ENCODE results near the gene HAPLN2. TPM values are rescaled to one million over a fixed set of nuclear protein-coding genes. Genes with fewer than 3 reads are reported as not detected.

The HAPLN2 gene
- total RNA-seq, 1 donor from 2014 or later = not detected

DNA sequence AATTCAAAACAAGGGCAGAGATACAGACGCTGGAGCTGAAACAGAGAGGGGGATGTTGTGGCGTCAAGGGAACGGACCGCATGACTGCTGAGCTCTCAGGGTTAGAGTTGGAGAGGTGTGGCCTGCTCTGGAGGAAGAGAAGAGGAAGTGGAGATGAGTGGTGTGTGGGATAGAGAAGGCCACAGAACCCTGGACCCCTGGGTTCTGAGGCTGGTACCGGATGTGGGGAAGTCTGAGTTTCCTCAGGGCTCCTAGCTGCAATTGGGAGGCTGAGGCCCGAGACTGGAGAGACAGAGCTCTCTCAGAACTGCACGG is 24.5 kb downstream of the HAPLN2 start:
- DNase-seq (ENCODE audit: low read depth in 2 of 2) = no peak

DNA sequence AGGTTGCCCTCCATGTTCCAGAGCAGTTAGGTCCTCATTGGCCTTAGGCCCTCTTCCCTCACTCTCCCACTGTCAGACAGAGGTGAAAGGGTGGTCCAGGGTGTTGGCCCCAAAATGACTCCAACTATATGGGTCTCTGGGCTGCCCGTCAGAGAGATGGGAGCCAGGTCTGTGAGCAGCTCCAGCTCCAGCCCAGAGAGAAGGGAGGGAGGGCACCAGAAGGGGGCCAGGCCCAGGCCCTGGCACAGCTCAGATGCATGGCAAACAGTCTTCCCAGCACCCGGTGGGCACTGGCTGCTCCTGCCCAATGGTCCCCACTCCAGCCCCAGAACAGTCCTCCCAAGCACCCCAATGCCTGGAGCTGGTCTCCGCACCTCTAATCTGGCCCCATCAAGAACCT is 24.9 kb downstream of the HAPLN2 start:
- DNase-seq (ENCODE audit: low read depth in 2 of 2) = no peak

DNA sequence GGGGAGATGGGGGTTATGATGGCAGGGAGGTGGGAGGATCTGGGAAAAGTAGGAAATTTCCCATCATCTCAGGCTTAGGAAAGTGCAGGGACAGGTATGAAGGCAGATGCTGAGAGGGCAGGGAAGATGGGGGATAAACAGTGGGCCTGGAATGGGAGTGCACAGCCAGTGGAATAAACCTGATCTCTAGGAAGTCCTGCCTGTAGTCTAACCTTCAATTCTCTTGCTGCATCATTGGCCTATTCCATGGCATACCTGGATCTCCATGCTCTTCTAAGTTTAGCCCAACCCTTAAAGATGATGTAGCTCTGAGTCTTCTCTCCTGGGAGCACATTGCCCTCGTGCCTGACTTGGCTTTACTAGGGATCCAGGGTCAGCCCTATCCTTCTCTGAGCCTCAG is 25.4 kb downstream of the HAPLN2 start:
- DNase-seq (ENCODE audit: low read depth in 2 of 2) = no peak

DNA sequence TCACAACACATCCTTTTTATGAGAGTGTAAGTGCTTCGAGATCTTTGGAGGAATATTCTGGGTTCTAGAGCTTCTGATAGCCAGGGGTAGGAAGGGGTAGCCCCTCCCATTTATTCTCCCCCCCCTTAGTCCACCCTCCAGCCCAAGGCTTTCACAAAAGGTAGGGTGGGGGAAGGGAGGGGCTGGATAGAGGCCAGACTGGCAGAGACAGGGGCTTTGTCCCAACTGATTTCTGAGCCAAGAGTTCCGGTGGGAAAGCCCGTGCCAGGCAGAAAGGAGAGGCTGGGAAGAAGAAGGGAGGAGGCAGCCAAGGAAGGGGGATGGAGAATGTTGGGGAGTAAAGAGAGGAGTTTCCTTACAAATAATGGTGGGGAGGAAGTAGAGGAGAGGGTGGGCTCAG is 25.8 kb downstream of the HAPLN2 start:
- no peak for DNase-seq (ENCODE audit: low read depth in 2 of 2)

DNA sequence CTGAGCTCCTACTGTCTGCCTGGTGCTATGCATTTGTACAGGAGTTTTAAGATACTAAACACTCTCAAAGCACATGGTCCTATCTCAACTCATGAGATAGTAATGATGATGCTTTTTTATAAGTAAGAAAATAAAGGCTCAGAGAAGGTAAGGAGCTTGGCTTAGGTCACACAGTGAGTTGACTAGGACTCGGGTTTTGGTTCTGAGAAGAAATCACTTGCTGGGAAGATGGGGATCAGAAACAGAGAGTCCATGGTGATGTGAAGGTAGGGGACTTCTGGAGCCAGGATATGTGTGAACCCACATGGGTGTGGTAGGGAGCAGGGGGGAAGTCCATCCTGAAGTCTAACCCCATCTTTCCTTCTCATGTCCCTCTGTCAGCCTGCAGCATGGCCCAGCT is 26.5 kb downstream of the HAPLN2 start:
- no peak for DNase-seq (ENCODE audit: low read depth in 2 of 2)

DNA sequence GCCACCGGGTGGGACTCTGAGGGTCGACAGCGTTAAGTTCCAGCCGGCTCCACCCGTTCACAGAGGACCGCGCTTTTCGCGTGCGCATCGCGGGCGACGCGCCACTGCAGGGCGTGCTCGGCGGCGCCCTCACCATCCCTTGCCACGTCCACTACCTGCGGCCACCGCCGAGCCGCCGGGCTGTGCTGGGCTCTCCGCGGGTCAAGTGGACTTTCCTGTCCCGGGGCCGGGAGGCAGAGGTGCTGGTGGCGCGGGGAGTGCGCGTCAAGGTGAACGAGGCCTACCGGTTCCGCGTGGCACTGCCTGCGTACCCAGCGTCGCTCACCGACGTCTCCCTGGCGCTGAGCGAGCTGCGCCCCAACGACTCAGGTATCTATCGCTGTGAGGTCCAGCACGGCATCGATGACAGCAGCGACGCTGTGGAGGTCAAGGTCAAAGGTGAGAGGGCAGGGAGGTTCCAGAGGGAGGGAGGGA is 27.6 kb downstream of the HAPLN2 start:
- DNase-seq (ENCODE audit: low read depth in 2 of 2) = no peak

DNA sequence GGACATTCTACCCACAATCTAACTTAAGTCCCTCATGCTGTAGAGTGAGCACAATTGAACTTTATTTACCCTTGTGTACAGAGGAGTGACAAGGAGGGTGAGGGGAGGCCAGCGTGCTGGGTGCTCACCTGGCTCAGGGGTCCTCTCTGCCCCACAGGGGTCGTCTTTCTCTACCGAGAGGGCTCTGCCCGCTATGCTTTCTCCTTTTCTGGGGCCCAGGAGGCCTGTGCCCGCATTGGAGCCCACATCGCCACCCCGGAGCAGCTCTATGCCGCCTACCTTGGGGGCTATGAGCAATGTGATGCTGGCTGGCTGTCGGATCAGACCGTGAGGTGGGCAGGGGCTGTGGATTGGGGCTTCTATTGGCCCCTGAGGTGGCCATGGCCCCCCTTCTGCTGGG is 28.1 kb downstream of the HAPLN2 start:
- DNase-seq (ENCODE audit: low read depth in 2 of 2) = no peak

DNA sequence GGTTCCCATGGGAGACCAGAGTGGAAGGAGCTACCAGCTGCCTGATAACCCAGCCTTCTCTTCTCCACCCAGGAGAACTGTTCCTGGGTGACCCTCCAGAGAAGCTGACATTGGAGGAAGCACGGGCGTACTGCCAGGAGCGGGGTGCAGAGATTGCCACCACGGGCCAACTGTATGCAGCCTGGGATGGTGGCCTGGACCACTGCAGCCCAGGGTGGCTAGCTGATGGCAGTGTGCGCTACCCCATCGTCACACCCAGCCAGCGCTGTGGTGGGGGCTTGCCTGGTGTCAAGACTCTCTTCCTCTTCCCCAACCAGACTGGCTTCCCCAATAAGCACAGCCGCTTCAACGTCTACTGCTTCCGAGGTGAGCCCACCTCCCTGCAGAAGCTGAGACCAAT is 29.3 kb downstream of the HAPLN2 start:
- DNase-seq (ENCODE audit: low read depth in 2 of 2) = no peak

DNA sequence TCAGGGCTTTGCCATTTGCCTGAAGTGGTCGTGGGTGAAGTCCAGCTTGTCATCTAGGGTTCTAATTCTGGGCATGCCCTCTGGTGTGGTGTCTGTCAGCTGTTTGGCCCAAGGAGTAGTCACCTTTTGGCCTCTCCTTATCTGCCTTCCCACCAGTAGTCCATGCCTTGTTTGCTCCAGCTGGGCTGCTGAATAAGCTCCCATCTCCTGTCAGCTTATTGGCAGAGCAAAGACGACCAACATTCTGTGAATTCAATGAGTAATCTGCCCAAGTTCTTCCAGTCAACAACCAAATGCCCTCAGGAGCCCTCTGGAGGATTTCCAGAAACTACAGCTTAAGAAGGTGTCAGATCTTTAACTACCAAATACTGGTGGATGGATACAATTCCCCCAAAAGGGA is 29.7 kb downstream of the HAPLN2 start:
- no peak for DNase-seq (ENCODE audit: low read depth in 2 of 2)

DNA sequence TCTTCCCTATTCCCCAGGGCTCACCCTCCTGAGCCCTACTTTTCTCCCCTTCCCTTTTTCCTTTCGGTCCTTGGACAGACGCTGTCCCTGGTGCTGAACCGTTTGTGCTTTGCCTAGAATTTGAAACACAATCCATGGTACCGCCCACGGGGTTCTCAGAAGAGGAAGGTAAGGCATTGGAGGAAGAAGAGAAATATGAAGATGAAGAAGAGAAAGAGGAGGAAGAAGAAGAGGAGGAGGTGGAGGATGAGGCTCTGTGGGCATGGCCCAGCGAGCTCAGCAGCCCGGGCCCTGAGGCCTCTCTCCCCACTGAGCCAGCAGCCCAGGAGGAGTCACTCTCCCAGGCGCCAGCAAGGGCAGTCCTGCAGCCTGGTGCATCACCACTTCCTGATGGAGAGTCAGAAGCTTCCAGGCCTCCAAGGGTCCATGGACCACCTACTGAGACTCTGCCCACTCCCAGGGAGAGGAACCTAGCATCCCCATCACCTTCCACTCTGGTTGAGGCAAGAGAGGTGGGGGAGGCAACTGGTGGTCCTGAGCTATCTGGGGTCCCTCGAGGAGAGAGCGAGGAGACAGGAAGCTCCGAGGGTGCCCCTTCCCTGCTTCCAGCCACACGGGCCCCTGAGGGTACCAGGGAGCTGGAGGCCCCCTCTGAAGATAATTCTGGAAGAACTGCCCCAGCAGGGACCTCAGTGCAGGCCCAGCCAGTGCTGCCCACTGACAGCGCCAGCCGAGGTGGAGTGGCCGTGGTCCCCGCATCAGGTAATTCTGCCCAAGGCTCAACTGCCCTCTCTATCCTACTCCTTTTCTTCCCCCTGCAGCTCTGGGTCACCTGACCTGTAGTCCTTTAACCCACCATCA is 33.1 kb downstream of the HAPLN2 start:
- peak; percentile 32 to 54 for DNase-seq (ENCODE audit: low read depth in 2 of 2)

DNA sequence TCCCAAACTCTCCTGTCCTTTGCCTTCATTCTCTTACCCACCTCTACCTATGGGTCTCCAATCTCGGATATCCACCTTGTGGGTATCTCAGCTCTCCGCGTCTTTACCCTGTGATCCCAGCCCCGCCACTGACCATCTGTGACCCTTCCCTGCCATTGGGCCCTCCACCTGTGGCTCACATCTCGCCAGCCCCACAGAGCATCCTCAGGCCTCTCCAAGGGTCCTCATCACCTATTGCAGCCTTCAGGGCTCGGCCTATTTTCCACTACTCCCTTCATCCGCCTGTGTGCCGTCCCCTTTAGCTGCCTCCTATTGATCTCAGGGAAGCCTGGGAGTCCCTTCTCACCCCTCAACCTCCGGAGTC is 33.8 kb downstream of the HAPLN2 start:
- no peak for DNase-seq (ENCODE audit: low read depth in 2 of 2)

DNA sequence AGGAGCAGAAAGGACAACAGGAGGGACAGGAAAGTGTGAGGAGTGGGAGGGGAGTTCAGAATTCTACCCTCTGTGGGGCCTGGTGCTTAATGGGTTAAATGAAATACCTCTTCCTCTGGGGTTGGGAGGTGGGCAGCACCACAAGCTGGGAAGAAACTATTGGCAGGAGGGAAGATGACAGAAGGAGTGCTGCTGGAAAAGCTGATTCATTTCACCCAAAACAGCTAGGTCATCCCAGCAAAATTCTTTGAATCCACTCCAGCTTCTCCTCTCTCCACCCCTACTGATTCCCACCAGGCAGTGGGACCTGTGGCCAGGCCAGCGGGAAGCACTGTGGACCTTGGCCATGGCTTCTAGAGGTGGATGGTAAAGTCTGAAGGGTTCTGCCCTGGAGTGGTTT is 35.5 kb downstream of the HAPLN2 start:
- no peak for DNase-seq (ENCODE audit: low read depth in 2 of 2)

DNA sequence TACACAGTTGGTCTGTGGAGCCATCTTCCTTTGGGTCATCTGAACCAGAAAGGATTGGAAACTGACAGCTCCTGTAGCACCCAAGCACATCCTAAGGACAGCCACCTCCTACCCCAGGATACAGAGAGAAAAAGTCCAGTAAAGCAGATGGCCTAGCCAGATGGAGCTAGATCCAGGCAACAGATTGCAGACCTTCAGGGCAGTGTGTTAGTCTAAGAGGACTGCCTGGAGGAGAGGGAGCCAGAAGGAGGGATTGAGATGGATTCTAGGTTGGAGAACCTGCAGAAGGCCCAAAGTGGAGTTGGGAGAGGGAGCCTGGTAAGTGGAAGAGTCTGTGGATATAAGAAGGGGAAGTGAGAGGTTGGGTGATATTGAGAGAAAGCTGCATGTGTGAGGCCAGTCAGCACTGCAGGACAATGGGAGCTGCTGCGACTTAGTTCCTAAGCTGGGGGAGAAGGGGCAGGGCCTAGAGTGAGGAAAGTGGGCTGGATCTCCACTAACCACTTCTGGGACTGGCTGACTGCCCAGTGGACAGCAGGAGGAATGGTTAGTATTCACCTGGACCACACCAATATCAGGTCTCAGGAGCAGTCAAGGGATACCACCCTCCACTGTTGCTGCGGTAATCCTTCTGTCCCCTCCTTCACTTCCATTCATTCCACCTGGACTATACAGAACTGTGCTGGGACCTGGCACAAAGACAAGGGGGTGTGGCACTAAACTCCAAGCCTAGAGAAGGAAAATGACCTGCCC is 36.1 kb downstream of the HAPLN2 start:
- DNase-seq (ENCODE audit: low read depth in 2 of 2) = no peak

DNA sequence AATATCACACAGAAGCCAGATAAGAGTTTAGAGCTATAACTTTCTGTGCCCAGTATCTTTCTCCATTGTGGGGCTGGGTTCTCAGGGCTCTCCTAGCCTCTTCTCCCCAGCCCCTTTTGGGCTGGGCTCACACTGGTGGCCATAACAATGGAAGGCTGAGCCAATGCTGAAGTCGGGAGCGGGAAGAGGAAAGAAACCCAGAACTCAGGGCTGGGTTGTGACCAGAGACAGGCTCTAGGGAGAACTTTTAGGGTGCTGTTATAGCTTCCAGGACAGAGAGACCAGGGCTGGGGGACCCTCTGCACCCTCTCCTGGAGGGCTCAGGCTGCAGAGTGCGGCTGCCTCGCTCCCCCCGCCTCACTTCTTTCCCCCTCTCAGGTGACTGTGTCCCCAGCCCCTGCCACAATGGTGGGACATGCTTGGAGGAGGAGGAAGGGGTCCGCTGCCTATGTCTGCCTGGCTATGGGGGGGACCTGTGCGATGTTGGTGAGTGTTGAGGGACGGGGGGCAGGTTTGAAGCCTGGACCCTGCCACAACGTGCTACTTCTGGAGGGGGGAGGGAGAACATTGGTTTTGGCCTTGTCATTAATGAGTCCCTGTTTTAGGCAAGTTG is 36.8 kb downstream of the HAPLN2 start:
- DNase-seq (ENCODE audit: low read depth in 2 of 2) = no peak

DNA sequence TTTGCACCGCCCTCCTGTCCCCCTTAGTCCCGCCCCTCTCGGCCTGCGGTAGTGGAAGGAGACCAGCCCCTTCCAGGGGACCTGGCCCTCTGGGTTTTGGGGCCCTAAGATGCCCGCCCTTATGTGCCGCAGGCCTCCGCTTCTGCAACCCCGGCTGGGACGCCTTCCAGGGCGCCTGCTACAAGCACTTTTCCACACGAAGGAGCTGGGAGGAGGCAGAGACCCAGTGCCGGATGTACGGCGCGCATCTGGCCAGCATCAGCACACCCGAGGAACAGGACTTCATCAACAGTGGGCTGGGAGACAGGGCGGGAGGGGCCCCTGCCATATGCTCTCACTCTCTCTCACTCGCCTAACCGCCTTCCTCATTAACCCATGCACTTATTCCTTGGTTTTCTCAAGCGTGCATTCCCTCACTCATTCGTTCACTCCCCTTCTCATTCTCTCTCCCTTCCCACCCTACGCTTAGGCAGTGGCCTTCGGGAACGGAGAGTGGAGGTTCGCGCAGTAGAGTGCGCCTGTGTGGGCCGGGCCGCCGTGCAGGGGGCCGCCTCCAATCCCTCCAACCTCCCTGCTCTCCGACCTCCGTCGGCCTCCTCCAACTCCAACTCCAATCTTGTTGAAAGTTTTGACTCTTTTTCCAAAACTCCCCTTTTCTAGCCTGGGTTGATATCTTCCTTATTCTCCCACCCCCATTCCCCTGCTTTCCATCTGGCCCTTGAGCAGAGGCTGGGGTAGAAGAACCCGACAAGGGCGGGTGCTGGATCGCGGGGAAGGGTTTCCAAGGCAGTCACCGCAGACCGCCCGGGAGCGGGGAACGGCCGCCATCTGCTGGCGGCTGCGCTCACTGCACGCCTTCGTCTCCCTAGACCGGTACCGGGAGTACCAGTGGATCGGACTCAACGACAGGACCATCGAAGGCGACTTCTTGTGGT is 37.9 kb downstream of the HAPLN2 start:
- peak; percentile 62 to 64 for DNase-seq (ENCODE audit: low read depth in 2 of 2)

DNA sequence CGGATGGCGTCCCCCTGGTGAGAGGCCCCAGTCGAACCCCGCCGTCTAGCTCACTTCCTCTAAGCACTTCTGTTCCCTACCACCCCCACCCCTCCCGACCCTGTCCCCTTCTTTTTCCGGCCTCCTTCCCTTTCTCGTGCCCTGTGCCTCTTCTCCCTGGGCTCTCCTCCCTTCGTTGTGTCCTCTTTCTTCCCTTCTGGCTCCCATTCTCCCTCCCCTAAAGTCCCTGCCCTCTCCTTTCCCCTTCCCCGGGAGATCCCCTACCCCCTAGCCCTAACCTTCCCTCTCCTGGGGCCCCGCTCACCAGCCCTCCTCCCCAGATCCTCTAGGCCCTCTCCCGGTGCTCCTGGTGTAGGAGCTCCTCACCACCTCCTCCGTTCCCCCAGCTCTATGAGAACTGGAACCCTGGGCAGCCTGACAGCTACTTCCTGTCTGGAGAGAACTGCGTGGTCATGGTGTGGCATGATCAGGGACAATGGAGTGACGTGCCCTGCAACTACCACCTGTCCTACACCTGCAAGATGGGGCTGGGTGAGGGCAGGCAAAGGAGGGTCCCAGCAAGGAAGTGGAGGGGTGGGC is 38.6 kb downstream of the HAPLN2 start:
- peak in 1 of 2 donors; percentile 20 for DNase-seq (ENCODE audit: low read depth in 2 of 2)

DNA sequence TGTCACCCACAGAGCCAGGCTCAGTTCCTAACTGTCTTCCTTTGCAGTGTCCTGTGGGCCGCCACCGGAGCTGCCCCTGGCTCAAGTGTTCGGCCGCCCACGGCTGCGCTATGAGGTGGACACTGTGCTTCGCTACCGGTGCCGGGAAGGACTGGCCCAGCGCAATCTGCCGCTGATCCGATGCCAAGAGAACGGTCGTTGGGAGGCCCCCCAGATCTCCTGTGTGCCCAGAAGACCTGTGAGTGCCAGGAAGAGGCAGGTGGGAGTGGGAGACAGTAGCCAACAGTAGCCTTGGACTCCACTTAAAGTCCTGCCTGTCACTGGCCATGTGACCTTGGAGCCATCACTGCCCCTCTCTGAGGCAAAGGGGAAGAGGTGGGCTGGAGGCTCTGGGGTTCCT is 39.3 kb downstream of the HAPLN2 start:
- DNase-seq (ENCODE audit: low read depth in 2 of 2) = no peak

DNA sequence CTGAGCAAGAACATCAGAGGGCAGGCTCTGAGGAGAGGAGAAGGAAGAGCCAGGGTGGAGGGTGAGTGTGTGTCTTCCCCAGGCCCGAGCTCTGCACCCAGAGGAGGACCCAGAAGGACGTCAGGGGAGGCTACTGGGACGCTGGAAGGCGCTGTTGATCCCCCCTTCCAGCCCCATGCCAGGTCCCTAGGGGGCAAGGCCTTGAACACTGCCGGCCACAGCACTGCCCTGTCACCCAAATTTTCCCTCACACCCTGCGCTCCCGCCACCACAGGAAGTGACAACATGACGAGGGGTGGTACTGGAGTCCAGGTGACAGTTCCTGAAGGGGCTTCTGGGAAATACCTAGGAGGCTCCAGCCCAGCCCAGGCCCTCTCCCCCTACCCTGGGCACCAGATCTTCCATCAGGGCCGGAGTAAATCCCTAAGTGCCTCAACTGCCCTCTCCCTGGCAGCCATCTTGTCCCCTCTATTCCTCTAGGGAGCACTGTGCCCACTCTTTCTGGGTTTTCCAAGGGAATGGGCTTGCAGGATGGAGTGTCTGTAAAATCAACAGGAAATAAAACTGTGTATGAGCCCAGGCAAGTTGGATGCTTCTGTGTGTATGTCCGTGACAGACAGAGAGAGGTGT is 39.8 kb downstream of the HAPLN2 start:
- DNase-seq (ENCODE audit: low read depth in 2 of 2) = no peak

DNA sequence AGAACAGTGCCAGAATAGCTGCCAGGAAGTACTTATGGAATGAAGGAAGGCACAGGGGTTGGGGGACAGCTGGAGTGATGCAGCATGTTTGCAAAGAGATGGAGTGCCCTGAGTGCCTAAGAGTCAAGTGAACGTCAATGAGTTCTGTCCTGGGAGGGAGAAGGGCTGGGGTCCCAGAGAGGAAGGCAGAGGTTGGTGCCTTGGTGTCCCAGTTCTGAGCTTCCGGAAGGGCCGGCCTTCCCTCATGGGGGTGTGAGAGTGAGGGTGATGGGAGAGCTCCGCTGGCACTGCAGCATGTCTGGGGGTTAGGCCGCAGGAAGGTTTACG is 40.4 kb downstream of the HAPLN2 start:
- no peak for DNase-seq (ENCODE audit: low read depth in 2 of 2)

DNA sequence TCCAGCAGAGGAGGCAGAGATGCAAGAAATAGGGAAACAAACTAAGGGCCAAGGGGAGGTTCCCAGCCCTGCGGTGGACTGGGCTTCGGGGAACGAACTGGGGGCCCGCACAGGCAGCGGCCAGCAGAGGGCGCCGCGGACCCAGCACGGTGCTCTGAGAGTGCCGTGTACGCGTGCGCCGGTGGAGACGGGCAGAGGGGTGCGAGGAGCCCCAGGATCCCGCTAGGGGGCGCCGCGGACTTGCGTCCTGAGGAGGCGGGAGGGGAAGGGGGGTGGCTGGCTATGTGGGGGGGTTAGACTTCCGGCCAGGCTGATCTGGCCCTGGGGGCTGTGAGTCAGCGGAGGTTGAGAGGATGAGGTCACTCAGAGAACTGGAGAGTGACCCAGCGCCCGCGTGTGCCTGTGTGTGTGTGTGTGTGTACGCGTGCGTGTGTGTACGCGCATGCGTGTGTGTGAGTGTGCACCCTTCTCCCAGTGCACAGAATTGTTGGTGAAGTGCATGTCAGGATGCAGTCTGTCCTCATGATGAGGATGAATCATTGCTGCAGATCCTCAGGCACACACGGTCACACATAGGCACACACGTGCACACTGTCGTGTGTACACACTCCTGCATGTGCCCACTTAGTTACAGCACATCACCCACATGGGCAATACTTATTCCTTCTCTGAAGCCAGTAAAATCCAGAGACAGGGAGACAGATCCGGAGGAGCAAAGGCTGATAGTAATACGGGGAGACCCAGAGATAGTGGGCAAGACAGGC is 41.0 kb downstream of the HAPLN2 start:
- peak; percentile 97 to 99 for DNase-seq (ENCODE audit: low read depth in 2 of 2)

Data from lung microvascular endothelial cell (primary cell).